ENCODE data around the gene LRRK2.

- TF ChIP-seq RARB (CRISPR knock-in tag; IDR thresholded peaks at IDR 0.05) (no peak), ZNF8 (CRISPR knock-in tag; IDR thresholded peaks at IDR 0.05) (no peak), ISL1 (CRISPR knock-in tag; IDR thresholded peaks at IDR 0.05) (no peak), ZNF70 (CRISPR knock-in tag; IDR thresholded peaks at IDR 0.05) (no peak), BACH2 (CRISPR knock-in tag; IDR thresholded peaks at IDR 0.05; ENCODE audit: borderline replicate concordance) (no peak), PPARA (CRISPR knock-in tag; IDR thresholded peaks at IDR 0.05; ENCODE audit: borderline replicate concordance) (no peak)
Measured at GRCh38 chr12:40281791-40282364, 57.1 kb downstream of the LRRK2 start.
